ENCODE measurements around the gene SLC47A1. TPM values are rescaled to one million over a fixed set of nuclear protein-coding genes. Genes with fewer than 3 reads are reported as not detected.
"Not testable (repeated sequence)": the region's sequence is repeated elsewhere in the genome, so short reads cannot be mapped to it uniquely, and the experiment has no call there.

Gene SLC47A1
- total and polyA plus RNA-seq, 9 of the 15 experiments (the other 6 are each of a cell fraction or from before 2014, with no cell fraction given) = not detected

DNA sequence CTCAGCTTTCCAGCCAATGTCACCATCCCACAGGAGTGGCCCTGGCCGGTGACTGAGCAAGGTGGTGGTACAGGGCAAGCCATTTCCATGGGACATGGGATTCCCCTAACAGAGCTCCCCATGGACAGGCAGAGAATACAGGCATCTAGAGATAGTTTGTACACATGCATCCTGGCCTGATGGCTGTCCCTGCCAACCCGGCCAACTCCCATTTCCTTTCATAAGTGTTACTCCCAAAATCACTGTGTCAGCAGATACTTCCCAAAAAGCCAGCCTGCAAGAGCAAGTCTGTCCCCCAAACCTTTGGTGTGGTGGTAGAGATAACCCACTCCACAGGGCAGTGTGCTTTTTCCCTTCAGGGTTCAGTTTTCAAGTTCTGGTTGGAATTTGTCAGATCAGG is 32.4 kb upstream of the SLC47A1 start (continued):
- TF ChIP-seq, protein P1, sequence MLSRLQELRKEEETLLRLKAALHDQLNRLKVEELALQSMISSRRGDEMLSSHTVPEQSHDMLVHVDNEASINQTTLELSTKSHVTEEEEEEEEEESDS (CRISPR knock-in tag; IDR thresholded peaks at IDR 0.05) = no peak
- TF ChIP-seq ZFPM2 (CRISPR knock-in tag; IDR thresholded peaks at IDR 0.05) (no peak), MAFG (tag; conservative IDR thresholded peaks at IDR 0.05) (peak; percentile 38), ZBED1 (IDR thresholded peaks at IDR 0.05) (no peak)

DNA sequence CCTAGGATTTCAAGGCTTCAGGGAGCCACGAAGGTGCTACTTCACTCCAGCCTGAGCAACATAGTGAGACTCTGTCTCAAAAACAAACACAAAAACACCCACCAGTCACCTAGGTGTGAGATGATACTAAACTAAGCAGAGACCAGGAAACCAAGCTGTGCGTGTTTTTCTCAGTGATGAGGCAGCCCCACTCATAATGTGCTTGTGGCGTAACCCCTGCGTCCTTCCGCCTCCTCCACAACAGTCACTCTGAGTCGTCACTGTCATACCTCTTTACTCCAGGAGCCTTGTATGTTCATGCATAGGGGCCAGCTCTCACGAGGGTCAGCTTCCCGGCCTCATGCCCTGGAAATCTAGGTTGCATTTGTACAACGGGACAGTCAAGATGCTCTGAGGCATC is 31.1 kb upstream of the SLC47A1 start:
- Histone ChIP-seq H3K4me2 (ENCODE audit: insufficient read depth, low read length) (no peak overlapping the region), H3K4me3 (no peak overlapping the region), H3K4me1 (replicated peaks in 1 of 2; ENCODE audit: control insufficient read depth in 2 of 2, insufficient read depth in 2 of 2, low read length in 2 of 2) (peaks cover 0 to 2% of the 10 kb centered on the region in 2 experiments; a peak in 2 of 5 replicates), H3K27ac (ENCODE audit: extremely low read depth, low read depth, low read length) (no peak overlapping the region), H3K9ac (ENCODE audit: insufficient read depth in 1 of 2, low read depth in 2 of 2, low read length in 2 of 2) (no peak overlapping the region), H3K36me3 (ENCODE audit: control insufficient read depth, insufficient read depth, low read length) (no peaks in the 10 kb centered on the region), H3K9me1 (ENCODE audit: control insufficient read depth, insufficient read depth, low read length) (no peaks in the 10 kb centered on the region), H3K27me3 (ENCODE audit: control insufficient read depth in 2 of 2, insufficient read depth in 2 of 2, low read length in 2 of 2) (peaks cover 0 to 5% of the 10 kb centered on the region in 2 experiments; a peak in 2 of 5 replicates), H4K20me1 (replicated peaks; ENCODE audit: control insufficient read depth, insufficient read depth, low read length) (no peaks in the 10 kb centered on the region), H2AFZ (ENCODE audit: low read depth, low read length) (no peak overlapping the region), H3K9me3 (replicated peaks; ENCODE audit: control insufficient read depth, insufficient read depth, low read depth, low read length) (no peaks in the 10 kb centered on the region), H3K79me2 (ENCODE audit: control insufficient read depth, insufficient read depth, low read length) (no peaks in the 10 kb centered on the region)
- ChIA-PET POLR2A (interaction anchor here (0.7 kb wide), 1 partner anchor 205 kb away, joined by 3 read pairs; no protein-coding TSS in a partner anchor), CTCF (ENCODE audit: low intra/inter-chr PET ratio) (no interaction called here)
- FAIRE-seq = no peak
- TF ChIP-seq ETV1 (tag; conservative IDR thresholded peaks at IDR 0.05; ENCODE audit: low read depth) = no peak
- TF ChIP-seq CBFA2T2 (conservative IDR thresholded peaks at IDR 0.05) = no peak
- no peak for TF ChIP-seq ARID2 (IDR thresholded peaks at IDR 0.05)
- no peak for TF ChIP-seq LARP7 (IDR thresholded peaks at IDR 0.05)
- TF ChIP-seq NFIX (CRISPR knock-in tag; IDR thresholded peaks at IDR 0.05; ENCODE audit: low read depth) = no peak
- no peak for TF ChIP-seq KAT7 (CRISPR knock-in tag; IDR thresholded peaks at IDR 0.05; ENCODE audit: borderline replicate concordance)
- TF ChIP-seq SUPT5H (IDR thresholded peaks at IDR 0.05) = no peak
- no peak for TF ChIP-seq SREBF2 (CRISPR knock-in tag; IDR thresholded peaks at IDR 0.05)
- intact Hi-C loops (cut with micrococcal nuclease) (no loop called here), in situ Hi-C loops (cut with MboI) (no loop called here)
- no TSS peak for BruUV-seq (replicated peaks)
- no peak for DNase-seq (ENCODE audit: extremely low read depth in 1 of 4, low spot score in 3 of 4)
- WGBS (ENCODE audit: insufficient coverage, low coverage, missing lambda C conversion rate) = 3% methylated on average over 9 of the region's 9 CpGs
- no peak for ATAC-seq

DNA sequence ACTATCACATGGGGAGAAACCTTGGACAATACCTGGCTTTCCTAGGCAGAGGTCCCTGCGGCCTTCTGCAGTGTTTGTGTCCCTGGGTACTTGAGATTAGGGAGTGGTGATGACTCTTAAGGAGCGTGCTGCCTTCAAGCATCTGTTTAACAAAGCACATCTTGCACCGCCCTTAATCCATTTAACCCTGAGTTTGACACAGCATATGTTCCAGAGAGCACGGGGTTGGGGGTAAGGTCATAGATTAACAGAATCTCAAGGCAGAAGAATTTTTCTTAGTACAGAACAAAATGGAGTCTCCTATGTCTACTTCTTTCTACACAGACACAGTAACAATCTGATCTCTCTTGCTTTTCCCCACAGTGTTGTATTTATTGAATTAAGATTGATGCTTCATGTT is 28.1 kb upstream of the SLC47A1 start:
- H3K4me3 ChIP-seq; CTCF ChIA-PET (ENCODE audit: low intra/inter-chr PET ratio); H3K36me3 ChIP-seq (ENCODE audit: control insufficient read depth, insufficient read depth, low read length); H3K9me1 ChIP-seq (ENCODE audit: control insufficient read depth, insufficient read depth, low read length); H3K79me2 ChIP-seq (ENCODE audit: control insufficient read depth, insufficient read depth, low read length); DNase-seq (ENCODE audit: extremely low read depth in 1 of 4, low spot score in 3 of 4); H3K4me2 ChIP-seq (ENCODE audit: insufficient read depth, low read length); POLR2A ChIA-PET; BruUV-seq (replicated peaks); H4K20me1 ChIP-seq (replicated peaks; ENCODE audit: control insufficient read depth, insufficient read depth, low read length); H2AFZ ChIP-seq (ENCODE audit: low read depth, low read length); FAIRE-seq; in situ Hi-C loops (cut with MboI); H3K9ac ChIP-seq (ENCODE audit: insufficient read depth in 1 of 2, low read depth in 2 of 2, low read length in 2 of 2); H3K27me3 ChIP-seq (ENCODE audit: control insufficient read depth in 2 of 2, insufficient read depth in 2 of 2, low read length in 2 of 2); ATAC-seq; H3K27ac ChIP-seq (ENCODE audit: extremely low read depth, low read depth, low read length); intact Hi-C loops (cut with micrococcal nuclease); H3K9me3 ChIP-seq (replicated peaks; ENCODE audit: control insufficient read depth, insufficient read depth, low read depth, low read length): not testable (repeated sequence)
- 0% methylated on average over 2 of the region's 4 CpGs for WGBS (ENCODE audit: insufficient coverage, low coverage, missing lambda C conversion rate)
- H3K4me1 ChIP-seq (replicated peaks in 1 of 2; ENCODE audit: control insufficient read depth in 2 of 2, insufficient read depth in 2 of 2, low read length in 2 of 2) = peaks cover 0 to 11% of the 10 kb centered on the region in 2 experiments; a peak in 2 of 5 replicates

Data from K562 (cell line).